Heart left ventricle (tissue), 13 donors: Measurements from ENCODE around the gene HNRNPH1.

Experiments
- POLR2A ChIP-seq, 2 donors: fragments of 450-650 bp; IDR thresholded peaks; one replicate each; pipeline ENCODE4 v1.6.1; 2017; ENCODE audit warnings: antibody characterized with exemption in 2 of 2, mild to moderate bottlenecking in 2 of 2, moderate library complexity in 2 of 2
- TF ChIP-seq, protein P1 (sequence below), 12 donors: fragments of 200-600 bp; sonication (generic) in 4 of 12; IDR thresholded peaks; one replicate each; pipeline versions ENCODE4 v1.5.0 to v1.8.0; 2018 to 2022; ENCODE audit warnings: antibody characterized with exemption in 12 of 12, mild to moderate bottlenecking in 5 of 12
- donor health status: ischemic (EF 13 %, LVEDD 7.1; RV severe dilation, severe dysfunction).
- donor health status: DM: no; HTN: yes; CAD: no.
- donor health status: DM: no; HTN: no; CAD: no.
- donor health status: ischemic (EF 25% LVEDD 6.9; RV normal size, moderate dysfunction).
- donor health status: ischemic (EF 25% LVEDD 5.7; RV mildly dilated, moderate dysfunction).
- donor health status: ischemic (EF 35%, LVEDD 5.7; RV mildly dilated, moderate dysfunction).
- donor health status: nonischemic (EF 11% LVEDD 7.7; RV severe dilation, severe dysfunction).
- donor health status: DM: yes; HTN: yes; CAD: no.
- donor health status: PGD.
- donor health status: ischemic (EF 29% LVEDD 5.4; RV normal size, mild dysfunction).
- donor health status: nonischemic (EF 23%, LVEDD 6.1; RV moderate dilation, normal function).

DNA sequence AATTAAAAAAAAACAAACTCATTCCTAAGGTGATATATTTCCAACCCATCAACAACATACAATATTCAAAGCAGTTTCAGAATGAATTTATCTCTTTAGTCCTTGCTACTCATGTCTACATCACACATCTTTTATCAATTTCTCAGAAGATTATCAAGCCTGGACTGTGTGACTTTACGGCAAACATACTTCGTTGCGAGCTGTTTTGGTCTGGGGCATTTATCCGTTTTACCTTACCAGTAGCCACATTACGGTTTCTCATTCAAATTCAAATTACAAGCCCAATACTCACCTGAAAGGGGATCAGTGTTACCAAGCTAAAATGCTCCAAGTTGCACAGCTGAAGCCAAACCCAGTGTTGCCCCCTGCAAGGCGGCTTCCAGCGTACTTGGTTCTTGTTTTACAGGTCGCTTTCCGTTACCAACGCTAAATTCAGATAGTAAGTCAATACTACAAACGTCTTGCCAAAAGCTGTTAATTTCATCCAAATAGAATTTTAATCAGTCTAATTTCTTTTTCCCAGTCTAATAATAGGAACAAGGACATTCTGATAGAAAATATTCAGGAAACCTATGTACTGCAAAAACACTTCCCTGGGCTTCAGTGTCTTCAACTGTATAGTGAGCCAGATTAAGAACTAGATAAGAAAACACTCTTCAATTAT is 1.8 kb downstream of the HNRNPH1 start:
- no peak for TF ChIP-seq POLR2A (IDR thresholded peaks at IDR 0.05)
- TF ChIP-seq, protein P1, sequence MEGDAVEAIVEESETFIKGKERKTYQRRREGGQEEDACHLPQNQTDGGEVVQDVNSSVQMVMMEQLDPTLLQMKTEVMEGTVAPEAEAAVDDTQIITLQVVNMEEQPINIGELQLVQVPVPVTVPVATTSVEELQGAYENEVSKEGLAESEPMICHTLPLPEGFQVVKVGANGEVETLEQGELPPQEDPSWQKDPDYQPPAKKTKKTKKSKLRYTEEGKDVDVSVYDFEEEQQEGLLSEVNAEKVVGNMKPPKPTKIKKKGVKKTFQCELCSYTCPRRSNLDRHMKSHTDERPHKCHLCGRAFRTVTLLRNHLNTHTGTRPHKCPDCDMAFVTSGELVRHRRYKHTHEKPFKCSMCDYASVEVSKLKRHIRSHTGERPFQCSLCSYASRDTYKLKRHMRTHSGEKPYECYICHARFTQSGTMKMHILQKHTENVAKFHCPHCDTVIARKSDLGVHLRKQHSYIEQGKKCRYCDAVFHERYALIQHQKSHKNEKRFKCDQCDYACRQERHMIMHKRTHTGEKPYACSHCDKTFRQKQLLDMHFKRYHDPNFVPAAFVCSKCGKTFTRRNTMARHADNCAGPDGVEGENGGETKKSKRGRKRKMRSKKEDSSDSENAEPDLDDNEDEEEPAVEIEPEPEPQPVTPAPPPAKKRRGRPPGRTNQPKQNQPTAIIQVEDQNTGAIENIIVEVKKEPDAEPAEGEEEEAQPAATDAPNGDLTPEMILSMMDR (IDR thresholded peaks at IDR 0.05) = no peak
